Naive thymus-derived CD8-positive, alpha-beta T cell (primary cell): ENCODE results near the gene PNN. TPM values are rescaled to one million over a fixed set of nuclear protein-coding genes. Genes with fewer than 3 reads are reported as not detected.
"Not testable (repeated sequence)": the region's sequence is repeated elsewhere in the genome, so short reads cannot be mapped to it uniquely, and the experiment has no call there.

Experiments
- ATAC-seq, 2 donors: fragments of 150-1000 bp; cut with Tn5 transposase in 1 of 2; sonication (Bioruptor Pico), chemical (Tn5 transposase) in 1 of 2; 1 replicate in 1 of 2; 2 replicates in 1 of 2; pipeline ENCODE4 v1.10.0; 2021; ENCODE audit warnings: mild to moderate bottlenecking in 2 of 2, moderate library complexity in 2 of 2
- POLR2A ChIA-PET: fragments of 350-600 bp; sonication (Branson Sonifier 250); formaldehyde crosslinking; loops from one replicate; lab custom pipeline; 2021; ENCODE audit warnings: antibody characterized with exemption; lab: Charles Lee
- DNase-seq, 10 donors: peaks; one replicate each; pipeline versions ENCODE4 v3.0.0 to v3.0.0-alpha.2; 2020 to 2022
- H3K27ac Mint-ChIP-seq, 10 donors: one replicate each; pipeline ENCODE4 v1.8.0; 2020 to 2022; ENCODE audit warnings: mild to moderate bottlenecking in 10 of 10, mixed read lengths in 10 of 10, moderate library complexity in 4 of 10, inconsistent platforms in 1 of 10
- H3K27me3 Mint-ChIP-seq, 5 donors: one replicate each; pipeline ENCODE4 v1.8.0; 2021 to 2022; ENCODE audit warnings: mixed read lengths in 5 of 5
- H3K36me3 Mint-ChIP-seq, 3 donors: one replicate each; pipeline ENCODE4 v1.8.0; 2020 to 2022; ENCODE audit warnings: mixed read lengths in 3 of 3, mild to moderate bottlenecking in 2 of 3, inconsistent platforms in 1 of 3
- H3K4me1 Mint-ChIP-seq, 4 donors: one replicate each; pipeline ENCODE4 v1.8.0; 2021 to 2022; ENCODE audit warnings: mixed read lengths in 4 of 4
- H3K4me3 Mint-ChIP-seq, 10 donors: one replicate each; pipeline ENCODE4 v1.8.0; 2020 to 2022; ENCODE audit warnings: mild to moderate bottlenecking in 10 of 10, mixed read lengths in 10 of 10, moderate library complexity in 6 of 10, inconsistent platforms in 1 of 10
- H3K9me3 Mint-ChIP-seq, 9 donors: one replicate each; pipeline ENCODE4 v1.8.0; 2020 to 2022; ENCODE audit warnings: mixed read lengths in 9 of 9, mild to moderate bottlenecking in 3 of 9, inconsistent platforms in 1 of 9, moderate library complexity in 1 of 9
- polyA plus RNA-seq, 3 donors: library from polyadenylated mRNA; unstranded; fragments of 300-500 nt; fragmentation: Illumina TruSeq; gene quantifications; one replicate each; pipeline ENCODE4 v1.2.3, GENCODE V29; 2021
- total RNA-seq, 8 experiments: library from RNA in 2 of 8; stranded (reverse) in 2 of 8; gene quantifications; one replicate each; pipeline ENCODE4 v1.2.3 and lab custom pipeline; 2021 to 2026

Gene PNN
- total RNA-seq (100 to 1,000 TPM; 114 to 116 TPM), polyA plus RNA-seq (10 to 100 TPM; 15.4 to 24.2 (median 18.9) TPM), total RNA-seq (lab: John Stamatoyannopoulos, UW) (177 to 369 (median 196) reads per million in 6 experiments)

GRCh38 chr14:39174560-39175444 is at the start of gene PNN:
PNN (plus strand) TSS chr14:39175254; CDS start chr14:39175280, 26 bp downstream.
- H3K4me3 Mint-ChIP-seq, result peak within 1 kb of the TSS; percentile 96 to 100 (median 98)
- ATAC-seq (peak; percentile 86 to 90), DNase-seq (peak; percentile 85 to 99 (median 98))
- H3K4me1 Mint-ChIP-seq, result peaks cover 14 to 54% (median 41%) of the 10 kb centered on the region in 4 donors
- H3K9me3 Mint-ChIP-seq, result no peaks in the 10 kb centered on the region
- H3K36me3 Mint-ChIP-seq, result peaks cover 11 to 24% (median 11%) of the 10 kb centered on the region in 3 donors
- peak within 1 kb of the TSS; percentile 98 to 100 (median 99) for H3K27ac Mint-ChIP-seq
- peaks cover 0 to 2% (median 0%) of the 10 kb centered on the region in 5 donors for H3K27me3 Mint-ChIP-seq
- POLR2A ChIA-PET, result interaction anchor here (0.6 to 3.2 kb wide), 12 partner anchors 9 to 257 kb away, joined by 3 to 38 read pairs (median 4); partner anchors contain the start of genes FBXO33, GEMIN2 and SEC23A

DNA sequence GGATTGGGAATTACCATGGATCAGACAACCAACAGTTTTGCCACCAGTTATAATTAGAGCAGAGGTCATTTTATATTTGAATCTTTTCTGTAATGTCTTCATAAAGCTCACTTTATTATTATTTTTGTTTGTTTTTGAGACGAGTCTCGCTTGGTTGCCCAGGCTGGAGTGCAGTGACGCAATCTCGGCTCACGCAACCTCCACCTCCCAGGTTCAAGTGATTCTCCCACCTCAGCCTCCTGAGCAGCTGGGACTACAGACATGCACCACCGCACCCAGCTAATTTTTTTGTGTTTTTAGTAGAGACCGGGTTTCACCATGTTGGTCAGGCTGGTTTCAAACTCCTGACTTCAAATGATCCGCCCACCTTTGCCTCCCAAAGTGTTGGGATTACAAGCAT is 37.2 kb upstream of the PNN start:
- not testable (repeated sequence) for H3K4me3 Mint-ChIP-seq, ATAC-seq, H3K4me1 Mint-ChIP-seq, DNase-seq, H3K9me3 Mint-ChIP-seq, H3K27me3 Mint-ChIP-seq
- POLR2A ChIA-PET, result interaction anchor here (1.0 kb wide), 1 partner anchor 33 kb away, joined by 3 read pairs; the partner anchor contains the start of gene TRAPPC6B
- H3K27ac Mint-ChIP-seq, result peak overlapping the region in 3 of 10 donors; percentile 5 to 52 (median 47)
- H3K36me3 Mint-ChIP-seq, result peaks cover 5 to 74% (median 27%) of the 10 kb centered on the region in 3 donors

DNA sequence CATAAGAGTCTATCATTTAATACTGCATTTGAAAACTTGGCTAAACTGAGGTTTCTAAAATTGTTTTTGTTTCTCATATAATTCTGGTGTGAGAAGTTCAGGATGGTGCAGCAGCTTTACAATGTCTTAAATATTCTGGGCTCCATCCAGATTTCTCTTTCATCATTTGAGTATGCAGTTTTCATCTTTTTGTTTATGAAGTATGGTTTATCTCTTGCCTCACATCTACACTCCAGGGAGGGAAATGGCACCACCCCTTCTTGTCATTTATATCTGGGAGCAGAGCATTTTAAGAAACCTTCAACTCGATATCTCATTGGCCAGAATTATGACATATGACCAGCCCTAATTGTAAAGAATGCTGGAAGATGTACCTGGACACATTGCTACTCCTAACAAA is 36.6 kb upstream of the PNN start:
- H3K4me3 Mint-ChIP-seq, result no peak overlapping the region
- peak overlapping the region in 5 of 10 donors; percentile 29 to 57 (median 47) for H3K27ac Mint-ChIP-seq
- no peaks in the 10 kb centered on the region for H3K27me3 Mint-ChIP-seq
- peaks cover 9 to 75% (median 32%) of the 10 kb centered on the region in 3 donors for H3K36me3 Mint-ChIP-seq
- ATAC-seq (no peak), DNase-seq (no peak)
- peaks cover 0 to 9% (median 4%) of the 10 kb centered on the region in 9 donors for H3K9me3 Mint-ChIP-seq
- peaks cover 0 to 5% (median 2%) of the 10 kb centered on the region in 4 donors for H3K4me1 Mint-ChIP-seq
- POLR2A ChIA-PET, result interaction anchor here (1.0 kb wide), 1 partner anchor 32 kb away, joined by 3 read pairs; the partner anchor contains the start of gene TRAPPC6B

DNA sequence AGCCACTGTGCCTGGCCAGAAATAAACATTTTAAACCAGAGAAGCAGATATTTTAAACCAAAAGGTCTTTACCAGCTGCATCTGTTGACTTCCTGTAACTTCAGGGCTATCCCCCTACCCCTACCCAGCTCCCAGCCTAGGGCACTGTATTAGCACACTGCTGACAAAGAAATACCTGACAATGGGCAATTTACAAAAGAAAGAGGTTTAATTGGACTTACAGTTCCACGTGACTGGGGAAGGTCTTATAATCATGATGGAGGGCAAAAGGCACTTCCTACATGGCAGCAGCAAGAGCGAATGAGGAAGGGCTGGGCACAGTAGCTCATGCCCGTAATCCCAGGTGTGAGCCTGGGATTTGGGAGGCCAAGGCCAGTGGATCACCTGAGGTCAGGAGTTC is 34.9 kb upstream of the PNN start:
- no peak overlapping the region for H3K4me3 Mint-ChIP-seq
- DNase-seq (no peak), ATAC-seq (no peak)
- H3K9me3 Mint-ChIP-seq, result peaks cover 0 to 9% (median 4%) of the 10 kb centered on the region in 9 donors
- peaks cover 9 to 58% (median 30%) of the 10 kb centered on the region in 3 donors for H3K36me3 Mint-ChIP-seq
- H3K4me1 Mint-ChIP-seq, result peaks cover 0 to 5% (median 2%) of the 10 kb centered on the region in 4 donors
- H3K27me3 Mint-ChIP-seq, result no peaks in the 10 kb centered on the region
- POLR2A ChIA-PET, result interaction anchor here (0.7 kb wide), 1 partner anchor 17 kb away, joined by 4 read pairs; no protein-coding TSS in a partner anchor
- H3K27ac Mint-ChIP-seq, result peak overlapping the region in 4 of 10 donors; percentile 4 to 19 (median 9)

DNA sequence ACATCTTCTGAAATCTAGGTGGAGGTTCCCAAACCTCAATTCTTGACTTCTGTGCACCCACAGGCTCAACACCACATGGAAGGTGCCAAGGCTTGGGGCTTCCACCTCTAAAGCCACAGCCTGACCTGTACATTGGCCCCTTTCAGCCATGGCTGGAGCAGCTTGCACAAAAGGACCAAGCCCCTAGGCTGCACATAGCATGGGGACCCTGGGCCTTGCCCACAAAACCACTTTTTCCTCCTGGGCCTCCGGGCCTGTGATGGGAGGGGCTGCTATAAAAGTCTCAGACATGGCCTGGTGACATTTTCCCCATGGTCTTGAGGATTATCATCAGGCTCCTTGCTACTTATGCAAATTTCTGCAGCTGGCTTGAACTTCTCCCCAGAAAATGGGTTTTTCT is 33.4 kb upstream of the PNN start:
- H3K36me3 Mint-ChIP-seq, result peaks cover 9 to 50% (median 28%) of the 10 kb centered on the region in 3 donors
- H3K27me3 Mint-ChIP-seq, ATAC-seq, DNase-seq, H3K27ac Mint-ChIP-seq, H3K4me1 Mint-ChIP-seq, H3K4me3 Mint-ChIP-seq, H3K9me3 Mint-ChIP-seq, POLR2A ChIA-PET: not testable (repeated sequence)

DNA sequence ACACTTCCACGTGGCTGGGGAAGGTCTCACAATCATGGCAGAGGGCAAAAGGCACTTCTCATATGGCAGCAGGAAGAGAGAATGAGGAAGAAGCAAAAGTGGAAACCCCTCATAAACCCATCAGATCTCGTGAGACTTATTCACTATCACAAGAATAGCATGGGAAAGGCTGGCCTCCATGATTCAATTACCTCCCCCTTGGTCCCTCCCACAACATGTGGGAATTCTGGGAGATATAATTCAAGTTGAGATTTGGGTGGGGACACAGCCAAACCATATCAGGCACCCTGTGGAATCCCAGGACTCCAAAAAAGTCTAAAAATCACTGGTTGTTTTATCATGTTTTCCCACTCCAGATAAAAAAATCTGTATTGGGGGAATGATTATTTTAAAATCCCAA is 31.8 kb upstream of the PNN start:
- ATAC-seq, POLR2A ChIA-PET, H3K27me3 Mint-ChIP-seq, H3K4me3 Mint-ChIP-seq, DNase-seq, H3K9me3 Mint-ChIP-seq, H3K4me1 Mint-ChIP-seq: not testable (repeated sequence)
- peaks cover 6 to 51% (median 36%) of the 10 kb centered on the region in 3 donors for H3K36me3 Mint-ChIP-seq
- peak overlapping the region in 1 of 10 donors; percentile 14 for H3K27ac Mint-ChIP-seq

DNA sequence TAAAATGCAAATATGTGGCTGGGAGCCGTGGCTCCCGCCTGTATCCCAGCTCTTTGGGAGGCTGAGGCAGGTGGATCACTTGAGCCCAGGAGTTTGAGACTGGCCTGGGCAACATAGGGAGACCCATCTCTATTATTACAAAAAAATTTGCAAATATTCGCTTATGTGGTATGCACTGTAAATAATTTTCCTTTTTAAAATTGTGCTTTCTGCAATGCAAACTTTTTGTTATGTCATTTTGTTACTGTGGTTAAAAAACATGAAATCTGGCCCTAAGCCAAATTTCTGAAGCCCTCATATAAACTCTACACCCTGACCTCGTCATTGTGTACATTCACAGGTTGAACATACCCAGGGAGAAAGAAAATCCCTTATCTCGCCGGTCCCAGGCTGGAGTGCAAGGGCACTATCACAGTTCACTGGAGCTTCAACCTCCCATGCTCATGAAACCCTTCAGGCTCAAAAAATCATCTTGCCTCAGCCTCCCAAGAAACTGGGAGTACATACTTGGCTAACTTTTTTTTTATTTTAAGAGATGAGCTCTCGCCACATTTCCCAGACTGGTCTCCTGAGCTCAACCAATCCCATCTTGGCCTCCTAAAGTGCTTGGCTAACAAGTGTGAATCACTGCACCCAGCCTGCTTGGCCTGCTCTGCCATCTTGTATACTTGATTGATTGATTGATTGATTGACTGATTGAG is 29.6 kb upstream of the PNN start:
- H3K27ac Mint-ChIP-seq, result peak overlapping the region in 1 of 10 donors; percentile 60
- H3K27me3 Mint-ChIP-seq, result no peaks in the 10 kb centered on the region
- H3K4me3 Mint-ChIP-seq, result no peak overlapping the region
- peaks cover 6 to 52% (median 39%) of the 10 kb centered on the region in 3 donors for H3K36me3 Mint-ChIP-seq
- peaks cover 0 to 8% (median 4%) of the 10 kb centered on the region in 9 donors for H3K9me3 Mint-ChIP-seq
- POLR2A ChIA-PET, result interaction anchor here (0.8 kb wide), 1 partner anchor 25 kb away, joined by 3 read pairs; the partner anchor contains the start of gene TRAPPC6B
- ATAC-seq (no peak), DNase-seq (no peak)
- peaks cover 0 to 5% (median 2%) of the 10 kb centered on the region in 4 donors for H3K4me1 Mint-ChIP-seq

GRCh38 chr14:39154594-39155189 is 20.4 kb upstream of the PNN start:
- Mint-ChIP-seq H3K36me3 (peaks cover 0 to 74% (median 9%) of the 10 kb centered on the region in 3 donors), H3K27me3 (no peaks in the 10 kb centered on the region), H3K4me1 (peaks cover 0 to 3% (median 0%) of the 10 kb centered on the region in 4 donors), H3K9me3 (no peaks in the 10 kb centered on the region), H3K4me3 (no peak overlapping the region), H3K27ac (peak overlapping the region in 1 of 10 donors; percentile 43)
- POLR2A ChIA-PET, result no interaction called here
- ATAC-seq (no peak), DNase-seq (no peak)

GRCh38 chr14:39157491-39157890 is 17.6 kb upstream of the PNN start:
- ATAC-seq (no peak), DNase-seq (no peak)
- Mint-ChIP-seq H3K27me3 (no peaks in the 10 kb centered on the region), H3K27ac (no peak overlapping the region), H3K4me1 (peaks cover 8 to 28% (median 19%) of the 10 kb centered on the region in 4 donors), H3K4me3 (no peak overlapping the region), H3K9me3 (no peaks in the 10 kb centered on the region), H3K36me3 (peaks cover 2 to 74% (median 3%) of the 10 kb centered on the region in 3 donors)
- POLR2A ChIA-PET, result no interaction called here

DNA sequence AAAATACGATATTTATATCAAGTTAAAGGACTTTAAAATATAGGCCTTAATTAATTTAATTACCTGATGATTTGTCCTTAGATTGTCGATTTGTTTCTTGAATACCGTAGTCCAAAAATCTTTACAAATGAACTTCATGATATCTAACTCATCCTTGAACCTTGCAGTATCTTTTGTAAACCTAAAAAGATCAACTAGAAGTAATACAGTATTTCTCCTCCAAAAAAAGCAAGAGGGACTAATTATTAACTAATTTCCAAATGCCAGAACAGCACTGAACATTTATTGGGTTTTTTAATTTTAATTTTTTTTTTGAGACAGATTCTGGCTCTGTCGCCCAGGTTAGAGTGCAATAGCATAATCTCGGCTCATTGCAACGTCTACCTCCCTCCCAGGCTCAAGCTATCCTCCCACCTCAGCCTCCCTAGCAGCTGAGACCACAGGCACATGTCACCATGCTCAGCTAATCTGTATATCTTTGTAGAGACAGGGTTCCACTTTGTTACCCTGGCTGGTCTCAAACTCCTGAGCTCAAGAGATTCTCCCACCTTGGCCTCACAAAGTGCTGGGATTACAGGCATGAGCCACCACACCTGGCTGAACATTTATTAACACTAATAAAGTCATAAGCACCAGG is 16.7 kb upstream of the PNN start:
- H3K9me3 Mint-ChIP-seq, result no peaks in the 10 kb centered on the region
- peaks cover 6 to 74% (median 7%) of the 10 kb centered on the region in 3 donors for H3K36me3 Mint-ChIP-seq
- DNase-seq (no peak), ATAC-seq (no peak)
- H3K27ac Mint-ChIP-seq, result peak overlapping the region in 3 of 10 donors; percentile 7 to 47 (median 22)
- H3K4me1 Mint-ChIP-seq, result peaks cover 11 to 32% (median 25%) of the 10 kb centered on the region in 4 donors
- H3K4me3 Mint-ChIP-seq, result no peak overlapping the region
- POLR2A ChIA-PET, result no interaction called here
- H3K27me3 Mint-ChIP-seq, result no peaks in the 10 kb centered on the region

GRCh38 chr14:39160494-39160893 is 14.6 kb upstream of the PNN start:
- POLR2A ChIA-PET, result no interaction called here
- no peak for ATAC-seq
- H3K36me3 Mint-ChIP-seq, result peaks cover 6 to 73% (median 7%) of the 10 kb centered on the region in 3 donors
- no peak for DNase-seq
- no peaks in the 10 kb centered on the region for H3K9me3 Mint-ChIP-seq
- H3K4me1 Mint-ChIP-seq, result peaks cover 14 to 46% (median 35%) of the 10 kb centered on the region in 4 donors
- no peaks in the 10 kb centered on the region for H3K27me3 Mint-ChIP-seq
- H3K27ac Mint-ChIP-seq, result peak overlapping the region in 5 of 10 donors; percentile 31 to 71 (median 43)
- no peak overlapping the region for H3K4me3 Mint-ChIP-seq
